Activated CD4-positive, CD25-positive, alpha-beta regulatory T cell (primary cell): Measurements from ENCODE around the gene EDIL3.

Experiments used
- DNase-seq, 4 experiments: peaks; one replicate each; lab custom pipeline; 2025; lab: John Stamatoyannopoulos, UW

The EDIL3 gene

DNA sequence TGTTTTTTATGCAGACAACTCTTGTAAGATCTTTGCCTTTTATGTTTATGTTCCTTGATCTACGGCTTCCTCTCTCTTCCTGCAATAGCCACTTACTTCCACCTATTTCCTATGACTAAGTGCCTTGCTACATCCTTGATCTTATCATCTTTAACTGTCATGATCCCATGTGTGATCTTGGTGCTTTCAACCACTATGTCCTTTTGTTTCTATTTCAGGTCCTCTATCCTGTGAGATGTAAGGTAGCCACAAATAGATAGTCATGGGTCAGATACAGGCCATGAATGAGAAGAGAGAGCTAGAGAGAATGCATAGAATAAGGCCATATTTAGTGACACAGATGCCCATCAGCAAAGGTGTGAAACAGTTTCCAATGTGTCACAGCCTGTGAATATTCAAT is 420.4 kb downstream of the EDIL3 start:
- no peak for DNase-seq

DNA sequence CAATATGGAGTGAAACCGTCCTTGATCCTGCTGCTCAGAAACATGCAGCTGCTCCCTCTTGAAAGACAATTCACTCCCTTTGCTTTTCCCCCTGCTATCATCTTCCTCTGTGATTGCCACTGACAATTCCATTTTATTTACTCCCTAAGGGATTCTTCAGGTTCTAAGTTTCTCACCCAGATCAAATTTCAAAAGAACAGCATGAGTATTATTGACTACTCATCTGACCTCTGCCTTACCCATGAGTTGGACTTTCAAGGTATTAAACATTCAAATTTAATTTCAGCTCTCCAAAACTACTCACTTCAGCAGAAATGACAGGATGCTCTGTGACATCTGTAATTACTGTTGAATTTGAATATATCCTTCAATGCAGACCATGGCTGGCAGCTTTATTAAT is 427.5 kb downstream of the EDIL3 start:
- no peak for DNase-seq

DNA sequence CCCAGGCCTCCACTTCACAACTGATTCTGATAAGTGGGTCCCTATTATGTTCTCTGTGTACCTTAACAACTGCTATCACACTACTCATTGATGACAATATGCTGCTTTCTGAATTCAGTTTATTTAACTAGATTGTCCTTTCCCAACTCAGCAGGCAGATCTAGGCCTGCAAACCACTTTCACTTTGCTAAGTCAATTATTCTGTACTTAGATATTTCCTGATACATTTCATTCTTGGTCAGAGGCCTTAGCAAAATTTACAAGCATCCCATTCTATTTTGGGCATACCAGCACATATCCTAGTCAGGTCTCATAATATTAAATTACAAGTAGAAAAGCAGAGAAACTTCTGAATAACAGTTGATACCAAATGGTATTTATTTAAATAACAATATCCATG is 428.3 kb downstream of the EDIL3 start:
- no peak for DNase-seq

DNA sequence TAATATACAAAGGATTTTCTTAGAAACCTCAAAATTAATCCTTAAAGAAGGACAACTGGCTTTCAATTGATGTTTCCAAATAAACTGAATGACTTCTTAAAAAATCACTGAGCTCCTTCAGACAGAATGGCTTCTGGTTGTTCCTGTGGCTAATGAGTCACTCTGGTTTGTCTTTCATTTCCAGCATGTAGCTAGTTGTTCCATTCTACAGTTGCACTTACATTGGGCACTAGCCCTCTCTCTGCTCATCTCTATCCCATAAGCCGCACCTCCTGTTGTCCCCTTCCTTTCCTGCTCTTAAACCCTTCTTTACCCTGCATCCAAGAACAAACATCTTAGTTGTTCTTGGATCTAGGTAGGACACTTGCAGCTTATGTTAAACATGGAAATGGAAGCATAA is 428.8 kb downstream of the EDIL3 start:
- no peak for DNase-seq

DNA sequence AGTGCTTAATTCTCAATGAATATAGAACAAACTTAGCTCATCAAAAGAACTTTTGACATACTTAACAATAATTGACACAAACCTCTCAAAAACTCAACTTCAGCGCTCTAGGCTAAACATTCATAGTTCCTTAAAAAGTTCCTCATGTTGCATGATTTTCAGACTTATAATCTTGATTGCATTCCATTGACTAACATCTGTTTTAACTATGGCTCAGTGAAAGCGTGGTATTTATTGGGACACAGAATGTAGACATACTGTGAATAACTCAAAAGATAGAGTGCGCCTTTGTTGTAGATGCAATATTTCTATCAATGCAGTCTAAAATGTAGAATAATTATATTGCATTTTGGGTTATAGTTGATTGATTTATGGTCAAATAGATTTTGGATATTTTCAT is 436.9 kb downstream of the EDIL3 start:
- DNase-seq: no peak

DNA sequence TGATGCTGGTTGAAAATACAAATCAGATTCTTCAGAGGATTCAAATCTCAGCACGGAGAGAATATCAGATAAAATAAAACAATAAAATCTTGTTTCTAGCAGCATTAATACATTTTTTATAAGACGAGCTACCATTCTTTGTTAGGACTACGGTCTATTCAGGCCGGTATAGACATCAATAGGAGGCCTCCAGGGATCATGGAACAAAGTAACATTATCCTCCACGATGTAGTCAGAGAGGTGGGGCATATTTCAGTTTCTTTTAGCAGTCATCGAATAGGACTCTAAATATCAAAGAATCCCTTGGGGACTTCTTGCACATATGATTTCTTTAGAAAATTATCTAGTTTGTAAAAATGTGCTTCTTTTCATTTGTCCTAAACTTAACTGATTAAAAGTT is 438.2 kb downstream of the EDIL3 start:
- DNase-seq: no peak

DNA sequence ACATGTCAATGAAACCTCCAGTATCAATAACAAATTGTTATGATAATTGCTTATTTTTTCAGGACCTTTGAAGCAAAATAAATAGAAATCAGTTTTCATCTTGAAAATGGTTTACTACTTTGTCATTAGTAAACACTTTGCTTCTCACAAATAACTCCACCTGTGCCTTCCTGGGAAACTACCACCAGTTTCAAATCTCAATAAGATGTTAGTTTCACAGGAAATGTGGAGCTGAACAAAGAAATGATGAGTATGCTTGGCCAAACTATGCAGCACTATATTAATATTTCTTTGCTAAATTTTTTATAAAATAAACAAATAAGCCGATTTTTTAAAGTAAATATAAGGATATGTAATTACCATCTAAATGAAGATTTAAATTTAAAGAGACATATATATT is 442.5 kb downstream of the EDIL3 start:
- DNase-seq: no peak

DNA sequence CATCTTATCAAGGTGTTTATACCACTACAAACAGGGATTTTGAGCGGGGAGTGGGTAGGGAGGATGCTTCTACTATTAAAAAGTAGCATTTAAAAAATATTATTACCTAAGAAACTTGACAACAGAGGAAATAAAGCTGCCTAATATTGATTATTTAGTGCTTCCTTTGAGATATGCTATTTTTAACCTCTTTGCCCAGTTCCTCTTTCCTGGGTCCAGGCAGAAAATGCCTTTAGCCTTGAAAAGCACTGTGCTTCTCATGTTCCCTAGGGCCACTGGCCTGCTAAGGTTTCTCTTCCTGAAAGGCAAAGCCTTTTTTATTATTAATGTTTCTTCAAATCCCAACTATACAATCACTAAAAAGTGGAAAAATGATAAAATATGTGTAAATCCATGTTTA is 446.8 kb downstream of the EDIL3 start:
- no peak for DNase-seq

DNA sequence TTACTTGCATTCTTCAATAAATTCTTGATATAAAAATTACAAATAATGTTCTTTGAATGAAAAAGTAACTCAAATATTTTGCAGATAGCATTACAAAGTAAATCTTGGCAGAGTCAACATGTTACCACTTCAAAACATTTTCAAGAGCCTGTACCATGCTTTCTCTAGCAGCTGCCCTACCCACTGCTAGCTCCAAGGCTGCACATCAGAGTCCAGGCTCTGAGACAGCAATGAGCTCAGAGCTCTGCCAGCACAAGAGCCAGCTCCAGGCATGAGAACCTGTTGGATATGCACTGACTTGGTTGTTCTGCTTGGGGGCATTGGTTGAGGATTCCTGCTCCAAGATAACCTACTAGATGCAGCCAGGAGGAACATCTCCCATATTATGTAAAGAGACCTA is 452.7 kb downstream of the EDIL3 start:
- DNase-seq: no peak

DNA sequence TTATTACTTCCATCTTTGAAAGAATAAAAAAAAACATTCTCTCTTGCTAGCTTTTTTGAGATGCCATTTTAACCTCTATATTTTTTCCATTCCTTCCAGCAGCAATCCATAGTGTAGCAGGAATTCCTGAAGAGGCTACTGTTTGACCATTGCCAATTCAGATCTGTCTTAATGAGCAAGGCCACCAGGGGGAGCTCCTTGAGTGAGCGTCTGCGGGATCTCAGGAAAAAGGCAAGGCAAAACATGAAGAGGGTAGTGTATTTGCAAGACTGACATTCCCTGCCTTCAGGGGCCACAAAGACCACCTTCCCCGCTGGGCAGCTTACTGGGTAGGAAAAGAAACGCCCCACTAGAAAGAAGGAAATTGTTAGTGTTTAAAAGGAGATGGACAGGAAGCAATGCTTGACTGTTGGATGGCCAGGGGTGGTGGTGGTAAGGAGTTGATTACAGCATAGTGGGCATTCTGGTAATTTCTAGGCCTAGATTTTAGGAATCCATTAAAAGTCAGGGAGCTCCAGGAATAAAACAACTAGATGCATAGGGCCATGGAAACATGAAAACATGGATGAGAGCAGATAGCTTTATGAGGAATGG is 457.4 kb downstream of the EDIL3 start:
- peak in 2 of 4 experiments; percentile 0 to 8 for DNase-seq

DNA sequence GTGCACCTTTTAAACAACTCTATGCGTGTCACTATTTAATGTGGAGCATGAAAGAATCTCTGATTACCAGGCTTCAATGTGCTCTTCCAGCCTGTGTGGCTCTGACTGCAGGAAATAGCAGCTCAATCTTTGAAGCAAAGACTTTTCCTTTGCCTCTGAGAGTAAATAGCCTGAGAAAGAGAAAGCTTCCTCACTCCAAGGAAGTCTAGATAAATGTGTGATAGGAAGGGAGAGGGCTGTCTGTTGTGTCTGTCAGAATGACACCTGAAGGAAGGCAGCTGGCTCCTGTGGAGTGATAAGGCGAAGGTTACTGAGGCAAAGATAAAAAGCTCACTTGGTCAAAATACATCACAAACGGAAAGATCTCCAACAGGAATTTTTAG is 458.7 kb downstream of the EDIL3 start:
- DNase-seq: no peak

DNA sequence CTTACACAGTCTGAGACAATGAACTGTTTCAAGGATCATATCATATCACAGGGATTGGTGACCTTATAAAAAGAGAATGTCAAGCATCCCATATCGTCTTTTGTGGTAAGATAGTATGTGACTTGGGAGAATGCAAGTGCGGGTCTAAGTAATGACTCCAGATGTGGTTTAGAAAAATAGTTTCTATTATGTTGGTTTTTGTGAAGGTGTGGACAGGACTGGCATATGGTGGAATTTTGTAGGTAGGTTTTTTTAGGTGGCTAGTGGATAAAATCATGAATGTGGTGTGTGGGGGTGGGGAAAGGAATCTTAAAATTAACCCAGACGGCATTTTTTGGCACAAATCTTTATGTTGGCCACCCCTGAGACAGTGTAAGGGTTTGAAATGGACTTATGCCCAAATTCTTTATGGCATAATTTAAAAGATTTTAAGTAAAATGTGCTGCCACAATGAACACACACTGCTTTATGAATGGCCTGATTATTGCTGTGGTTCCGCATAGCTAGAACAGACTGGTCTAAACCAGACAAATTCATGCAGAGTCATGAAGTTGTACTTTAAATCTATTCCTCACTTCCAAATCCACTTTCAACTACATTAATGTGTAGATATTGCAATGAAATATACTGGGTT is 459.2 kb downstream of the EDIL3 start:
- no peak for DNase-seq

DNA sequence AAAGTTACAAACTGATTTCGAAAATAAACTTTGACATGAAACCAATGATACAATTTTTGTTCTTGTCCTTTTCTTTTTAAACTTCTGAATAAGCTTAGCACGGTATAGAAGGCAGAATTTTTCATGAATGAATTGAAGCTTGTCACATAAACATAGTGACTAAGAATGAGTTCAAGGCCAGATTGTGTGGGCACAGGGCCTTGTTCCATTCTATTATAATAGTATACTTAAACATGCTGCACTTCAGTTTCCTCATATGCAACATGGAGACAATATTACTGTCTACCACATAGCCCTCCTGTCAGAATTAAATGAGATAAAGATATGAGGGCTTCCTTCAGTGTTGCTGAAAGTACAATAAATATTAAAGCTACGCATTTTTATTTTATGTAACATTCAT is 459.8 kb downstream of the EDIL3 start:
- no peak for DNase-seq

DNA sequence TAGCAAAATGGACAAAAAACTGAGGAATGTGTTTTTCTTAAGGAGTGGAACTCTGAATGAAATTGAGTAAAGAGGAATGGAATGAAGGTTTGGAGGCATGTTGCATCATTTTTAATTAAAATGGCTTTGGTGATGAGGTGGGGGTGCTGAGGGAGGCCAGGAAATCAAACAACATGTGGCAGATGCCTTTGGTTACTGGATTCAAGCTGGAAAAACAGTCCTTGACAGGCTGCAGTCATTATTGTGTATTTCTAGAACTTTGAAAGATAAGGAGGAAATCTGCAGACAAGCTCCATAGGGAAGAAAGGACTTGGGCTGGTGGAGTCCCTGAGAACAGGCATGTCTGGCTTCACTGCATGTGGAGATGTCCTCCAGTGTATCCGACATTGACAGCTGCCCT is 460.5 kb downstream of the EDIL3 start:
- DNase-seq: no peak

DNA sequence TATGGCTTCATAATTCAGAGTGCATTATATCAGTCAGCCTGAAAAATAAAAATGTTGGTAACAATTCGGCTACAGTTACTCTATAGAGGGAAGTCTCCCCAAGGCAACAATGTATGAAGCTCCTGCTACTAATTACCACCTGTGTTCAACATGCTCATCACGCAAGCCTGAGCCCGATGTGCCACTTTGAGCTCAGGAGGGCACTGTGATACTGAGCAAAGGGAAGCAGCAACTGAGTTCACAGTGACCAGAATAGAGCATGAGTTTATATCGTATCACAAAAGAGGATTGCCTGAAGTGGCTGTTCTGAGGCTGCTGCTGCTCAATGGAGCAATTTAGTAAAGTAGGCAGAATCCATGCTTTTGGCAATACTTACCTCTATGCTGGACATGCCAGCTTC is 462.0 kb downstream of the EDIL3 start:
- DNase-seq: no peak

DNA sequence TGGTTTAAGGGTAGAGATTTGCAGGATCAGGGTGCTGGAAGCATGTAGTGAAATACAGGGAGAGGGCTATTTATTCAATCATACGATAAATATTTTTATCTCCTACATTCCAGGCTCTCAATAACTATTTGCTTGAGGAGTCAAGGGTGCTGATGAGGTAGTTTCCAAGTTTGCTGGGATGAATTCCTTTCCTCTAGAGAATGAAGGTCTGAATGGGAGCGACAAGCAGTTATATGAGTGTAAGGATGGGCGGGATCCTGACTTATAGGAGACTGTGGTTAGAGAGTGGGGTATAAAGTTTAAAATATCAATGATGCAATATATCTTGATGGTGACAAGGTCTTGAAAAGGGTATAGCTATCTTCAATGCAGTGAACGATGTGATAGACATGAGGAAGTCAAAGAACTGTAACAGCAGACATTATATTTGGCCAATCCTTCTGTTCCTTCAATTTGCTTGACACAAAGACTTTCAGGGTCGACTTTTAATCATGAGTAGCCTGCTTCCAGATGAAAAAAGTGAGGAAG is 462.9 kb downstream of the EDIL3 start:
- no peak for DNase-seq

DNA sequence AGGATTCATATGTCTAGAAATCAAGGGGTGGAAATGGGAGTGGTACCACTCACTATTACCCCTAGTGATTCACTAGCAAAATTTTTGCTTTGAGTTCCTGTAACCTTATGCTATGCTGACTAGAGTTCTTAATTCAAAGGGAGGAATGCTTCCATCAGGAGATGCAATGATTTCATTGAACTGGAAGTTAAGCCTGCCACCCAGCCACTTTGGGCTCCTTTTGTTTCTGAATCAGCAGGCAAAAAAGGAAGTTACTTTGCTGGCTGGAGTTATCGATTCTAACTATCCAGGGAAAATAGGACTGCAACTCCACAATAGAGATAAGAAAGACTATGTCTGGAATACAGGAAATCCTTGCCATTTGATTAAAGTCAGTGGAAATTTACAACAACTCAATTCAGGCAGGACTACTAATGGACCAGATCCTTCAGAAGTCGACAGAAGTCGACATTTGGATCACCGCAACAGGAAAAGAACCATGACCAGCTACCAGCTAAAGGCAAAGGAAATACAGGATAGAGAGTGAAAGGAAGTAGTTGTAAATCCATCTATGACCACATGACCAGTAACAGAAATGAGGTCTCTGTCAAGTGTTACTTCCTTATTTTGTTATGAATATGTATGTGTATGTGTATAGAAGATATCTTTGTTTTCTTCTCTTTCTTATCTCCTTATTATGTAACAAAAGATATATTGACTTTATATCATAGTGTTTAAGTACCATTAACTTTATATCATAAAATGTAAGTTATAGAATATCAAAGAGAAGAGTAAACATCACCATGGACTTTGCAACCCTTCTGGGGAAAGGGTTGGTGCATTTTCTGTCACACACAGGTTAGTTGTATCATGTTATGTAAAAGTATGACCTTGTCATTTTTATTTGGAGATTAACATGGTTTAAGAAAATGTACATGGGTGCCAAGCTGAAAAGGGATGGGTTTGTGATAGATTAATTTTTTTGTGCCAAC is 465.3 kb downstream of the EDIL3 start:
- no peak for DNase-seq

DNA sequence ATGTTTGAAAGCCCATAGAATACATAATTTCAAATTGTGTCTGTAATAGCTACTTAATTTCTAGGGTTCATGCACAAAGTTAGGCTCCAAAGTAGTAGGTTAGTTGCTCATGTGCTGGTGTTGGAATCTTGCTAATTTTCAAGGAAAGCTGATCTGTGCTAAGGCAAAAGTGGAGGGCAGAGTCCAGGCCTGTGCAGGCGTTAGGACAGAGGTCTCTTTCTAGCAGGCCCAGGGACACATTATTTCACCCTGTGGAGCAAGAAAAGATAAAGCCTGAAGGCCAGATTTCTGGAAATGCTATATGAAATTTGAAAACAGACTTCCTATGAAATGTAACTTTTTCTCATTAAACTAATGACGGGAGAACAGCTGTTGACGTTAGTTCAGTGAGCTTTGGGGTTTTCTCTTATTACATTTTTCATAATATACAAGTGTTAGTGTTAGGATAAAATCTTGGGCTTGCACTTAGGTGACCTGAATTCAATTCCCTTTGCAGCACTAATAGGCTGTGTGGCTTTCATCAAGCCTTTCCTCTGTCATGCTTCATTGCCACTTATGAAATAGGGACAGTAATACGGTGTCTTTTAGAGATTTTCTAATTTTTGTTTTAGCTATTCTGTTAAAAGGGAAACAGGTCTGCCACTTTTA is 467.3 kb downstream of the EDIL3 start:
- DNase-seq: no peak

DNA sequence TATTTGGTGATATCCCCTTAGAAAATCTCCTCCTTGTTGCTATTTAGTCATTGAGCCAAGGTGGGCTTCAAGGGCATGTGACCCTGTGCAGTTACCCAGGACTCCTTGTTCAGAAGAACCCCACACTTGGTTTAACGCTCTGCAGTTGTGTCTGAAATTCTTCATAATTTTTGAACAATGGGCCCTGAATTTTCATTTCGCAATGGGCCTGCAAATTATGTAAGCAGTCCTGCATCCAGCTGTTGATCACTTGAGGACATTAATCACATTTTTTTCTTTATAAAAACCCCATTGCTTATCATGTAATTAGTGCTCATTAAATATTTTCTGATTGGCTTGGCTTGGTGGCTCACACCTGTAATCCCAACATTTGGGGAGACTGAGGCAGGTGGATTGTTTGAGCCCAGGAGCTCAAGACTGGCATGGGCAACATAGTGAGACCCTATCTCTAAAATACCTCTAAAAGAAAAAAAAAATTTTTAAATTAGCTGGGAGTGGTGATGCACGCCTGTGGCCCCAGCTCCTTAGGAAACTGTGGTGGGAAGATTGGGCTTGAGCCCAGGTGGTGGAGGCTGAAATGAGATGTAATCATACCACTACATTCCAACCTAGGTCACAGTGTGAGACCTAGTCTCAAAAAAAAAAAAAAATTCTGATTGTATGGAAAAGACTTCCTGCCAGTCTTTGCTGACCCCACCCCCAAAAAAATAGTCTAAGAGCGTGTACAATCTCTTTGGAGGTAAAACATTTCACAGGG is 469.8 kb downstream of the EDIL3 start:
- no peak for DNase-seq

DNA sequence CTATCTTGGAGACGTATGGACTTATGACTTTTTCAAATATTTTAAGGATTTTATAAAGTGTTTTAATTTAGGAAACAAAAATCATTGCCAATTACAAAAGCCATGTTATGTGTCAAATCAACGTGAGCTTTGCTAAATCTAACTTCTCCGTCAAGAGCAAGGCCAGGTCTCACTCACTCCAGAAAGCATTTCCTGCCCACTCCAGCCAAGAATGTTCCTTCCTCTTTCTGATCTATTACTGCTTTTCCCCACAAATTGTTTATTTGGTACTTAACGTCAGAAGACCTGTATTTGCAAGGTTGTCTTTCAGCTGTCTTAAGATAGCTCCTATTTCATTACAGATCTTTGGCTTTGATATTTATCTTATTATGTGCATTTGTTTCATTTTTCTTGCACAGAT is 470.5 kb downstream of the EDIL3 start:
- DNase-seq: no peak

DNA sequence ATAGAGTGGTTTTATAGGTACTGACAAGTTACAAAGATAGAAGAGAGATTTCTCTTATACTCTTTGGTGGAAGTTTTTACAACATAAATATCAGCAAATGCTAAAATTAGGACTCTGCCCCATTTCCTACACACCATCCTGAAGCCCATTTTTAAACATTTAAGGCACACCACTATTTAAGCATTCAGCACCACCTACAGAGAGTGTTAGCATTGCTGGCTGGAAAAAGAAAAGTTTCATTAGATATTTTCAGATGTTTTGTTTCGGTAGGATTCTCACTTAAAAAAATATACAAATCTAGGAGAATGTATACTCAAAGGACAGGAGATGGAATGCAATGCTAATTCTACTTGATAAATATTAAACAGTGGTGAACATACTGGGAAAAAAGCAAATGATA is 471.1 kb downstream of the EDIL3 start:
- no peak for DNase-seq
